DMS 273 (cell line): Measurements from ENCODE around the gene BRIP1.
A peak's percentile ranks its signal among the peaks of the same experiment; 100 is the strongest.
"Not testable (repeated sequence)": the region's sequence is repeated elsewhere in the genome, so short reads cannot be mapped to it uniquely, and the experiment has no call there.

ENCODE experiments used
- DNase-seq: peaks from one replicate; lab custom pipeline; 2025; ENCODE audit not compliant: unreplicated experiment; lab: John Stamatoyannopoulos, UW

The BRIP1 gene

DNA sequence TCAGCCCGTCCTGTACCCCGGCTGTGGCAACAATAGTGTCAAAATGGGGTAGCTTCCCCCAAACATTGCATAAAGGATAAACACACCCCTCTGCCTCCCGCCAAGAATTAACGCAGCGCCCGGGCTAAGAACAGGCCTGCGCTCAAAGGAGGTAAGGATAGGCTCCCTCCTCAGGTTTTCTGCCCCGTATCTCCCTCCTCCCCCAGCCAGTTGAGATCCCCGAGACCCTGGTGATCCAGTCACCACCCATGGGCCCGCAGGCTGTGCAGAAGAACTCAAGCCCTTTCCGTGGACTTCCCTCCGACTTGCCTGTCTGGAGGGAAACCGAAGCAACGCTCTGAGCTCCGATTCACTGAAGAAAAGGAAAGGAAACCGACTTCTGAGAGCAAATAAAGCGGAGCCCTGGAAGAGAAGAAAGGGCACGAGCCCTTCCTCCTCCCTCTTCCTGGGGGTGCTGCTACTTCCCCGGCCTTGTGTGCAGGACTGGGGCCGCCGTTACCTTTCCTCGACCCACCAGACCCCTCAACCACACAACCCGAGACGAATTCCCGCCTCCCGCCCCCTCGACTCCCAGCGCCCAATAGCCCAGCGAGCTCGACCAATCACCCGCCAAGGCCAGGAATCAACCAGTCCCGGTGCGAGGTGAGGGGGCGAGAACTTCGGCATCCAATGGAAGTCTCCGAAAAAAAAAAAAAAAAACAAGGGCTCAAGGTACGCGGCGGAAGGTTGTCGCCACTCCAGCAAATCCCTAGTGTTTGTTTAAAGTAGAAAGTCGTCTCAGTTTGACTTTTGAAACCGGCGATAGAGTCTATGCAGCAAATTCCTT, at the start of gene BRIP1:
TSS of gene BRIP1 (minus strand) at position 554 of the 826 bp plus-strand sequence. CDS start 1,989 bp downstream, outside the sequence.
- peak; percentile 98 for DNase-seq

DNA sequence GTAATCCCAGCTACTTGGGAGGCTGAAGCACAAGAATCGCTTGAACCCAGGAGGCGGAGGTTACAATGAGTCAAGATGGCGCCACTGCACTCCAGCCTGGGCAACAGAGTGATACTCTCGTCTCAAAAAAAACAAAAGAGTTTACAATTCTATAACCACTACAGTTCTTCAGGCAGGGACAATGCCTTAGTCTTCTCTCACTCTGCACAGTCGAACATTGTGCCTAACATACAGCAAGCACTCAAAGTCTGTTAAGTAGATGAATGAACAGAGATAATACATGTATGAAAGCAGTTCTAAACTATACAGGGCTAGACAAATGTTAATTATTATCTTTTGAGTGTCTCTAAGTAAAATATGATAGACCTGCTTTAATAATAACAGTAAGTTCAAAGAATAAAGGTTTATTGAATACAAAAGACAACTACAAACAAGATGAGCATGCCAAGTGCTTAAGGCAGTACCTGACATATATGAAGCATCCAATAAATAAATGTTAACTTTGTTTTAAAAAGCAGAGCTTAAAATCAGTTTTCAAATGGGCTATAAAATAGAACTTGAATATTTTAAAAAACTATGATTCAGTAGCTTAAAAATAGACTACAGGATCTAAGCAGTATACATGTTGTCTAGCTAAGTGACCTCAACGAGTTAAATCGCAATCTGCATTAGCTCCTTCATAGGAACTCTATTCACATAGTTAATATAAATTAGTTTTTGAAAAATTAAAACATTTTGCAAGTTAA, 45.1 kb upstream of the BRIP1 start:
- no peak for DNase-seq

DNA sequence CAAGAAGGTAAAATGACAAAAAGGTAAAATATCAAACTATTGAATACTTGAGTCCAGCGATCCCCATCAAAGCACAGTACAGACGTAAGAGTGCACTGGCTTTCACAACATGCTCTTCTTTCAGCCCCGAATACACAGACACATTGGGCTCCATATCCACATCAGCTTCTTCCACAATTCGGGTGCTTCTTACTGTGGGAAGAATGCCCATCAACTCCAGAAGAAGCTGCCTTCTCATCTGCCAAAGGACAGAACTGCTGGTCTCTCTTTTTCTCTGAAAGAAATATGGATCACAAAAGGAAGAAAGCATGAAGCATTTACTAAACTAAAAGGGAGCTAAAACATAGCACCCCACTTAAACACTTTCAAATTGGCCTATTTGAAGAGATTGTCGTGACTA, 44.0 kb upstream of the BRIP1 start:
- no peak for DNase-seq

GRCh38 chr17:61904094-61904710, 40.9 kb upstream of the BRIP1 start:
- DNase-seq = no peak

- no peak for DNase-seq
Measured at GRCh38 chr17:61903251-61903650, 39.9 kb upstream of the BRIP1 start.

DNA sequence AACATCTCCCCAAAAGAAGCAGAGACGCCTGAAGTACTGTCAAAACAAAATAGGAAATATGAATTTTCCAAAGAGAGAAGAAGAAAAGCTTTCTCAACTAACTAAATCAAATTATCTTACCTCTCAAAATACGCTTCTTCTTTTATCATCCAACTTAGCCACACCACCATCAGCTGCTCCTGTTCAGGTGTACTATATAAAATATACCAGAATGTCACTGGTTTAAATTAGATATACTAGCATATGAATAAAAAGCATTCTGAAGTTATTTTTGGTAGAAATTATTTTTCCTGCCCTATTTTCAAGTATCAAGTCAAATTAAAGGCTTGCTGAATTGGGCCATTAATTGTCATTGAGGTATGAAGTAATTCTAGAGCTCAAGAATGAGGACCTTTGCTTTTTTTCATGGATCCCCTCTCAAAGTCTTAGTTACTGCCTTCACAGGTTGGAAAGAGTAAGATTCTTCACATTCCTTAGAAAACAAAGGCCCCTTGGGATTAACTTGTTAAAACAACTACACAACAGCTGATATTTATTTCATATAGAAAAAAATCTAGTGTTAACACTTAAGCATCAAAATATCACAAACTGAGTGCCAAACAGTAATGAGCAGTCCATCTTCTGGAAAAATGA, 34.3 kb upstream of the BRIP1 start:
- no peak for DNase-seq

- no peak for DNase-seq
Measured at GRCh38 chr17:61895391-61895790, 32.1 kb upstream of the BRIP1 start.

- not testable (repeated sequence) for DNase-seq
Measured at GRCh38 chr17:61894310-61894709, 31.0 kb upstream of the BRIP1 start.

DNA sequence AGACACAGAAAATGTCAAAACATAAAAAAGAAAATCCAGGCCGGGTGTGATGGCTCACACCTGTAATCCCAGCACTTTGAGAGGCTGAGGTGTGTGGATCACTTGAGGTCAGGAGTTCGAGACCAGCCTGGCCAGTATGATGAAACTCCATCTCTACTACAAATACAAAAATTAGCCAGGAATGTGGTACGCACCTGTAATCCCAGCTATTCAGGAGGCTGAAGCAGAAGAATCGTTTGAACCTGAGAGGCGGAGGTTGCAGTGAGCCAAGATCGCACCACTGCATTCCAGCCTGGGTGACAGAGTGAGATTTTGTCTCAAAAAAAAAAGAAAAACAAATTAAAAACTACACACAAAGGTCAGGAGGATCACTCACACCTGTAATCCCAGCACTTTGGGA, 24.4 kb upstream of the BRIP1 start:
- not testable (repeated sequence) for DNase-seq

- not testable (repeated sequence) for DNase-seq
Measured at GRCh38 chr17:61885865-61886264, 22.5 kb upstream of the BRIP1 start.

DNA sequence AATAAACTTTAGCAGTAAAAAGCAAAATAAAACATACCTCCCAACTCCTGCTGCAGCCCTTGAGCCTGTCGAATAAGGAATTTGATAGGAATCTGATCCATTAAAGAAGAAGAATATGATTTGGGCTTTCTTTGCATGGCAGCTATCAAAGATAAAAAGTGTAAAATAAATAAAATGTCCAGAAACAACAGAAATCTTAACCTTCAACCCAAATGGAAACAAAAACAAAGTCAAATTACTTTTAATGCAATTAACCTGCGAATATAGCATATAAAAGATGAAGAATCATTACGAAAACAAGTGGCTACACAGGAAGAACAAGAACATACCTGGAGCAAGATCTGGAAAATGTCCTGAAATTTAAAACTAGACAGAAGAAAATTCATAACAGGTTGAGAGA, 21.5 kb upstream of the BRIP1 start:
- no peak for DNase-seq

GRCh38 chr17:61880589-61881102, 17.3 kb upstream of the BRIP1 start:
- no peak for DNase-seq

DNA sequence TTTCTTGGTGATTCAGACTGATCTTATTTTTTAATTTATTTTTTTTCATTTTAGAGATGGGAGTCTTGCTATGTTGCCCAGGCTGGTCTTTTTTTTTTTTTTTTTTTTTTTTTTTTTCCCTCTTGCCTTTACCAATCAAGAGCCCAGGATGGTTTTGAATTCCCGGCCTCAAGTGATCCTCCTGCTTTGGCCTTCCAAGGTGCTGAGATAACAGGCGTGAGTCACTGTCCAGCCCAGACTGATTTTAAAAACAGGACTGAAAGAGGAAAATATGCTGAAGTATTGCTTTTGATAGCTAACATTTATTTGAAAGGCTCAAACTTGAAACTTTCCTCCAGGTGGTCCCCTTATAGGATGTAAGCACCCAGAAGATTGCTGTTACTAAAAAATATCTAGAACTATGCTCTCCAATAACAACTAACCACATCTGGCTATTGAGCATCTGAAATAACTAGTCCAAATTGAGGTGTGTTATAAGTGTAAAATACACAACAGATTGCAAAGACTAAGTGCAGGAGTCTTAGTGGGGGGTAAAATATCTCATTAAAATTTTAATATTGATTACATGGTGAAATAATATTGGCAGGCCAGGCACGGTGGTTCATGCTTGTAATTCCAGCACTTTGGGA, 15.8 kb upstream of the BRIP1 start:
- no peak for DNase-seq

DNA sequence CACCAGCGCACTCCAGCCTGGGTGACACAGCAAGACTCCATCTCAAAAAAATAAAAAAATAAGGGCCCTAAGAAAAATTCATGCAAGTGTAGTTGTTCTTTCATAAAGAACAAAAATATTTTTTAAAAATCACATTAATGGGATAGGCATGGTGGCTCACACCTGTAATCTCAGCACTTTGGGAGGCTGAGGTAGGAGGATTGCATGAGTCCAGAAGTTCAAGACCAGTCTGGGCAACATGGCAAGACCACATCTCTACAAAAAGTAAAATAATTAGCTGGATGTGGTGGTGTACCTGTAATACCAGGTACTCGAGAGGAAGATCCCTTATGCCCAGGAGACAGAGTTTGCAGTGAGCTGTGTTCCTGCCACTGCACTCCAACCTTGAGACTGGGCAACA, 15.2 kb upstream of the BRIP1 start:
- DNase-seq = no peak

DNA sequence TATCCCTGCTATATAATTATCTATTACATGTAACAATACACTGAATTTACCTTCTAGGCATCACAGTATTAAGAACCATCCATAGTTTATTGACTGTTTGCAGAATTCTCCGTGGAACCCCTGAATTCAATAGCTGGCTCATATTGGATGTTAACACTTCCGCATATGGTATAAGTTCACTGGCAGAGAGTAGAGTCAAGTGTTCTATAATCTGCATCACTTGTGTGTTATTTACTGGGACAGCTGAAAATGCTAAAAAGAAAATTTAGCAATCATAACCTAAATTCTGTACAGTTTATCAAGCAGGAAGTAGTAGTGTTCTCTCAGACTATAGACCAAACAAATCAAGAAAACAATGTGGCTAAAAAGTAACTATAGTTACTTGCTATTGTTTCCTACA, 14.5 kb upstream of the BRIP1 start:
- DNase-seq = no peak

- no peak for DNase-seq
Measured at GRCh38 chr17:61875804-61876203, 12.5 kb upstream of the BRIP1 start.

GRCh38 chr17:61875285-61875684, 12.0 kb upstream of the BRIP1 start:
- no peak for DNase-seq

DNA sequence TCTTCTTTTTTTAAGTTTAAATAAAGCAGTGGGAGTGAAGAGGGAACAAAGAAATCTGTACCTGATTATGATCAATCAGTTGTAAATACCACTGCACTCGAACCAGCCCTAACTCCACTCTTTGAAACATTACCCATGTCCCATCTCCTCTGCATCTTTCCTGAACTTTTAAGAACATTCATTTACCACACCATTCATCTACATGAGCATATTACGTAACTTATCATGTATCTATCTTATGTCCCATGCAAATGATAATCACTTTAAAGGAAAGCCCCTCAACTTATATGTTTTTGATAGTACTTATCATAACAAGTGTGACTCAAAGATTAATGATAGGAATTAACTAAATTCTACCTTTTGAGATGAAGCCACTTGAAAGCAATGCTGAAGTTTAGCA, 10.7 kb upstream of the BRIP1 start:
- DNase-seq = no peak

GRCh38 chr17:61872099-61872498, 8.8 kb upstream of the BRIP1 start:
- no peak for DNase-seq

DNA sequence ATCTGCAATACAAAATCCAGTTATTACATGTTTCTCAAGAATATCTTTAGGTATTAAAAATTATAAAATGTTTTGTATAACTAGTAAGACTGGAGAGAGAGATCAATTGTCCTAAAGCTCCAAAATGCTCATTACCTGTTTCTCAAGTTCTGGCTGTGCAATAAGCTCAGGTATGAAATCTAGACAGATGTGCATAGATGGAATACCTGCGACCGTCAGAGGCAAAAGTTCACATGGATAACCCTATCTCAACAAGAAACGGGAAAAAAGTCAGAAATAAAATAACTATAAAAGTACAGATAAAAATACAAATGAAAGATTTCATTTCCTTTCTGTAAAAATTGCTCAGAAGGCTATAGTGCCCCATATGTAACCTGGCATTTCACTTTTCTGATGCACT, 5.8 kb upstream of the BRIP1 start:
- no peak for DNase-seq

DNA sequence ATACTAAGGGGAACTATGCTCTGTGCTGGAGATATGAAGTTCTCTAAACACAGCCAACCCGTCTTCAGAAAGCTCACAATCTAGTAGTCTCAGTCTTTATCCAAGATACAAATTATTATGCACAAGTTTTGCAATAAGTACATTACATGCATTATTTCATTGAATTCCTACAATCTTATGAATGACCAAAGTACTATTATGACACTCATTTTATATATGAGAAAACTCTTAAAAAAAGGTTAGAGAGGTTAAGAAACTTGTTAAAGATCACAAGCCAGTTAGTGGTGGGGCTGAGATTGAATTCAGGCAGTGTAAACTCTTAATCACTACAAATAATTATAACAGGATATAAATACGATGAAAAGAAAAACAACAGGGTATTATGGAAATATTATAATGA, 4.7 kb upstream of the BRIP1 start:
- no peak for DNase-seq
